ENCODE measurements around the gene HHIPL1.

- TF ChIP-seq POLR2A (IDR thresholded peaks at IDR 0.05) (no peak), CTCF (IDR thresholded peaks at IDR 0.05 in 4 of 5, conservative IDR thresholded peaks at IDR 0.05 in 1 of 5) (no peak)
Measured at GRCh38 chr14:99671235-99672224, 26.6 kb downstream of the HHIPL1 start.
